Left cardiac atrium (tissue), 4 donors: ENCODE results near the gene NDP. TPM values are rescaled to one million over a fixed set of nuclear protein-coding genes. Genes with fewer than 3 reads are reported as not detected.
"Not testable (repeated sequence)": the region's sequence is repeated elsewhere in the genome, so short reads cannot be mapped to it uniquely, and the experiment has no call there.

Experiments
- ATAC-seq, 2 donors: fragments of 200-7000 bp; cut with Tn5 transposase; one replicate each; pipeline ENCODE4 v1.9.1; 2020; ENCODE audit warnings: mild to moderate bottlenecking in 2 of 2, moderate library complexity in 2 of 2
- DNase-seq: peaks from one replicate; pipeline ENCODE4 v3.0.0-alpha.2; 2020
- intact Hi-C, 2 donors: fragments of 100-400 bp; cut with DNase I; formaldehyde crosslinking; loops; one replicate each; pipeline versions ENCODE4 v1.14.1 to v1.15.1; 2022 to 2023
- total RNA-seq, 2 donors: library from RNA; stranded (reverse); fragmentation: NEBNext Ultra II Directional; extraction: Animal tissue kit (Norgen Biotek cat#: 25700); gene quantifications; one replicate each; pipeline ENCODE4 v1.2.1, GENCODE V29; 2021
- donor health status: DM: no; HTN: yes; CAD: no.
- donor health status: DM: no; HTN: yes; CAD: no; lungs with severe emphysema.
- donor health status: DM: yes; HTN: yes; CAD: no.
- donor health status: Dilated cardiomyopathy.

NDP gene
- total RNA-seq, 2 donors from 2014 or later = not detected

- ATAC-seq = no peak
- DNase-seq = no peak
- intact Hi-C loops = no loop called here
These were observed 898 bp upstream of the NDP start for GRCh38 chrX:43974100-43974475.

GRCh38 chrX:43971966-43972961 is 926 bp downstream of the NDP start:
- DNase-seq (no peak), ATAC-seq (no peak)
- intact Hi-C loops = no loop called here

- no peak for DNase-seq
- no peak for ATAC-seq
- intact Hi-C loops = no loop called here
These were observed 2.7 kb downstream of the NDP start for GRCh38 chrX:43970528-43970927.

- DNase-seq (no peak), ATAC-seq (no peak)
- intact Hi-C loops = no loop called here
These were observed 3.4 kb downstream of the NDP start for GRCh38 chrX:43969504-43970501.

- intact Hi-C loops = no loop called here
- ATAC-seq = no peak
- no peak for DNase-seq
These were observed 4.8 kb downstream of the NDP start for GRCh38 chrX:43968359-43968781.

- intact Hi-C loops = no loop called here
- ATAC-seq (no peak), DNase-seq (no peak)
These were observed 8.3 kb downstream of the NDP start for GRCh38 chrX:43964936-43965335.

GRCh38 chrX:43963726-43964125 is 9.5 kb downstream of the NDP start:
- intact Hi-C loops = no loop called here
- ATAC-seq (no peak), DNase-seq (no peak)

GRCh38 chrX:43962636-43963035 is 10.6 kb downstream of the NDP start:
- ATAC-seq (no peak), DNase-seq (no peak)
- intact Hi-C loops = no loop called here

- no peak for DNase-seq
- ATAC-seq = no peak
- intact Hi-C loops = no loop called here
These were observed 11.5 kb downstream of the NDP start for GRCh38 chrX:43961699-43962098.

- no peak for DNase-seq
- intact Hi-C loops = loop anchor here in 1 of 2 donors (5.0 to 10.0 kb wide), 2 partner anchors 286 to 1229 kb away; no protein-coding TSS in a partner anchor
- ATAC-seq = peak; percentile 70 to 84
These were observed 14.7 kb downstream of the NDP start for GRCh38 chrX:43958529-43958928.

- DNase-seq (no peak), ATAC-seq (no peak)
- intact Hi-C loops = loop anchor here in 1 of 2 donors (5.0 to 10.0 kb wide), 2 partner anchors 289 to 1231 kb away; no protein-coding TSS in a partner anchor
These were observed 17.2 kb downstream of the NDP start for GRCh38 chrX:43956034-43956433.

- ATAC-seq = no peak
- intact Hi-C loops = loop anchor here in 1 of 2 donors (10.0 kb wide), 1 partner anchor 292 kb away; no protein-coding TSS in a partner anchor
- no peak for DNase-seq
These were observed 20.0 kb downstream of the NDP start for GRCh38 chrX:43953218-43953617.

- peak; percentile 27 for DNase-seq
- peak; percentile 15 to 45 for ATAC-seq
- intact Hi-C loops = loop anchor here in 1 of 2 donors (10.0 kb wide), 1 partner anchor 295 kb away; no protein-coding TSS in a partner anchor
These were observed 23.5 kb downstream of the NDP start for GRCh38 chrX:43949669-43950068.

GRCh38 chrX:43940816-43941474 is 32.2 kb downstream of the NDP start:
- no peak for ATAC-seq

GRCh38 chrX:43939187-43939926 is 33.8 kb downstream of the NDP start:
- DNase-seq = no peak
- ATAC-seq = peak in 1 of 2 donors; percentile 44
- intact Hi-C loops = loop anchor here (2.0 to 10.0 kb wide), 2 partner anchors 103 to 105 kb away; no protein-coding TSS in a partner anchor

More at GRCh38 chrX:43940816-43941474, 32.2 kb downstream of the NDP start:
- intact Hi-C loops = no loop called here
- no peak for DNase-seq

- ATAC-seq, DNase-seq, intact Hi-C loops: not testable (repeated sequence)
These were observed 51.2 kb downstream of the NDP start for GRCh38 chrX:43922032-43922431.

- intact Hi-C loops, ATAC-seq, DNase-seq: not testable (repeated sequence)
These were observed 62.4 kb downstream of the NDP start for GRCh38 chrX:43910772-43911171.

GRCh38 chrX:43910012-43910411 is 63.2 kb downstream of the NDP start:
- no peak for DNase-seq

More at GRCh38 chrX:43910012-43910411, 63.2 kb downstream of the NDP start:
- no peak for ATAC-seq
- intact Hi-C loops = no loop called here
